HT1080 (cell line): ENCODE results near the gene KDM8. TPM values are rescaled to one million over a fixed set of nuclear protein-coding genes. Genes with fewer than 3 reads are reported as not detected.

Experiments used
- DNase-seq: peaks from one replicate; pipeline ENCODE4 v3.0.0-alpha.2; 2015; ENCODE audit warnings: low read depth
- polyA plus RNA-seq, 2 experiments: library from polyadenylated mRNA; depleted of rRNA; stranded (reverse); fragments of >200 nt; gene quantifications; 2 replicates each; pipeline ENCODE4 v1.2.3, GENCODE V29; 2015
- total RNA-seq: library from RNA; depleted of rRNA; stranded (reverse); fragments of >200 nt; shearing (Covaris generic); gene quantifications from 2 replicates; pipeline ENCODE4 v1.2.3, GENCODE V29; 2014; rRNA removed

The KDM8 gene
- total RNA-seq = 4.7 and 6.0 TPM in 2 replicates
- polyA plus RNA-seq (2015; cell fraction: cytosol; rRNA removed) = 3.6 and 3.9 TPM in 2 replicates
- polyA plus RNA-seq (2015; cell fraction: nucleus; rRNA removed) = 8.5 and 10.2 TPM in 2 replicates

DNA sequence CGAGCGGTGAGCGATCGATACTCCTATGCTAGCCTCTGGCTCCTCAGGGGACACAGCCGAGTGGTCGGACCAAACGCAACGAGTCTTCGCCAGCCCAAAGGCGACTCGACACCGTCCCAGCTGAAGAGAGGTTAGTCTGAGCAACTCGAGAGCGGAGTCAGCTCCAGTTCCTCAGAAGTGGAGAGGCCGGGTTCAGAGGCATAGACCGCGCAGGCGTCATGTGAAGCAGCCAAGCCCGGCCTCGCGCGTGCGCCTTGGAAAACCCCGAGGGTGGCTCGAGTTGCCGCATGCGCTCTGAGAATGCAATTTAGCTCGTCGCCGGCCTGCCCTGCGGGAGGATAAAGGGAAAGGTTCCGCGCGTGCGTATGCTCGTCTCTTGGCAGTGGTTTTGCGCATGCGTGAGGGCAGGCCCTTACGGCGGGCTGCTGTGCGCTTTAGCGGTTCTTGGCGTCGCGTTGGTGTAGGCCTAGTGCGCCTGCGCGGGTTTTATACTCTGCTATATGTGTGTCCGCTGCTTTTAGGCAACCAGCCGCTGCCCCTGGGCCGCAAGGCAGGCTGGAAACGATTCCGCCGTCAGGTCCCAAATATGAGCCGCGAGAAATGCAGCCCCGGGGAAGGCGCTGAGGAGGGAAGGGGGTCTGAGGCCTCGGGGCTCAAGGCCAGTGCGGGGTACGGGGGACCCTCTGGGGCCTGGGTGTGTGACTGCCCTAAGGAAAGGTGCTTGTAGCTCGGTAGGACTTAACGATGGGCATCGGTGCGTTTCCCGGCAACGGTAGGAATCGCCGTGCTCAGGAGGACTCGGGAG, at the start of gene KDM8:
Gene KDM8 (plus strand): TSS at position 20 of the 805 bp plus-strand sequence. CDS start 6,598 bp downstream, outside the sequence.
- peak; percentile 98 for DNase-seq

DNA sequence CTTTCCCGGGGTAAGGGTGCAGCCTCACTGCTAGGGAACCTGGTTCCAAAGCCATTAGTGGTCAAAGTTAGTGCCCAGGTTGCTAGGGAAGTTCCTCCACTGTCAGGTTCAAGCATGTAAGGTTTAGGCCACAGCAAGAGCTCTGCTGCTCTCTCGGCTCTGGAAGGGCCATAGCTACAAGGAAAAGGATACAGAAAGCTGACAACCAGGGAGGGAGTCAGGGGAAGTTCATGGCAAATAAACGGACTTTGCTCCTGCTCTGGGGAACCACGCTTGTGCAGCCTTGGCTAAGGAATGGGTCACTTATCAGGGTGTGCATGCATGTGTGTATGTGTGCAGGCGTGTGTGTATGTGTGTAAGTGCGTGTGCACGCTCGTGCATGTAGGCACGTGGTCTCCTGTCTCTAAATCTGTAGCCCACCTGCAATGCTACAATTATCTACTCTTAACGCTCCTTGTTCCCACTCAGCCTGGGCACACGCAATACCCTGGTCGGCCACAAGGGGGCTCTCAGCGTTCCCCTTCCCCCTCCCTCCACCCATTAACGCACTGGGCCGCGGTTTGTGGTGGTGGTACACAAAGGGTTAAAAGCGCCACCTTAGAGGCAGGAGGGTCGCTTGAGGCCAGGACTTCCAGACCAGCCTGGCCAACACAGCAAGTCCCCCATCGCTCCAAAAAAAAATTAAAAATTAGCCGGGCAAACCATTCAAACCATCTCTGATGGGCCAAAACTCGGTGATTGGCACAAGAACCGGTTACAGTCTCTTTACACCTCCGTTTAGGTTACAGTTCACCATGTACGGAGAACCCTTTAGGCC, 48.4 kb upstream of the KDM8 start:
- peak; percentile 31 for DNase-seq

DNA sequence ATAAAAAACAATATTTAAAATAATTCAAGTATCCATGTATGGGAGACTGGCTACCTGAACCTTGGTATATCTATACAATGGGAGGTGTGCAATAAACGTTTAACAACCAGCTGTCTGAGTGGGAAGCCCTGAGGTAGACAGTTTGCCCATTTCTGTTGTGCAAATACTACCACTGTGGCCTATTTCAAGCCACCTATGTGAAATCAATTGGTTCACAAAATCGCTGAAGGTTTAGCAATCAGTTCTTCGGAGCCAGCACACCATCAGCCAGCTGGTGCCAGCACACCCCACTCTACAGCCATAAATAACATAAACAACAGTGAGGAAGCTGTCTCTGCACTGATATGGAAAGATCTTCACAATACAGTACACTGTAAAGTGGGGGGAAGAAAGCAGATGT, 46.7 kb upstream of the KDM8 start:
- no peak for DNase-seq

DNA sequence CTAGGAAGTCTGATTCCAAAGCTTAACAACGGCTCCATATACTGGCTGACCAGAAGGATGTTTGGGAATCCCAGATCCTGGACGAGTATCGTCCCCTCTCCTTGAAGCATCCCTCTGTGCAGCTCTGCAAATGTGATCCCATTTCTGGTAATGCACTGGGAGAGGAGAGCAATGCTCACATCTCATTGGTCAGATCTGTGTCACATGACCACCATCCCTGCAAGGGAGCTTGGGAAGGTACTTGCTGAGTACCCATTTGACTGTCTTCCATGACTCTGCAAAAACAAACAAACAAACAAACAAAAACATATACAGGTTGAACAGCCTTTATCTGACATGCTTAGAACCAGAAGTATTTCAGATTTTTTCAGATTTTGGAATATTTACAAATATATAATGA, 41.9 kb upstream of the KDM8 start:
- DNase-seq = no peak

DNA sequence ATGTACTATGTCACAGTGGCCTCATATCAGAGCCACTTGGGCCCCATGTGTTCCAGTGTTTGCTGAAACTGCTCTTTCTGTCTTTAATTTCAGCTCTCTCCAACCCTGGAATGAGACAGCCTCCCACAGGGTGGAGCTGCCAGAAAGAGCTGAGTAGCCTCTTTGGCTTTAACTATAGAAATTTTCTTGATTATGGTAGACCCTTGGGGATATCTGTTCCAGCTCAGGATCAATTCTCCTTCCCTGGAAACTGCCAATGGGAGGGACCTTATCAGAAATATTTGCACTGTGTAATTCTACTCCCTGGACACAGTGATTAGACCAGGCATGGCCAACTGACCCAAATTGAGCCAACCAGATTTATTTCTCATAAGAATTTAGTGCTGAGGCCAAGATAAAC, 39.0 kb upstream of the KDM8 start:
- DNase-seq = no peak

DNA sequence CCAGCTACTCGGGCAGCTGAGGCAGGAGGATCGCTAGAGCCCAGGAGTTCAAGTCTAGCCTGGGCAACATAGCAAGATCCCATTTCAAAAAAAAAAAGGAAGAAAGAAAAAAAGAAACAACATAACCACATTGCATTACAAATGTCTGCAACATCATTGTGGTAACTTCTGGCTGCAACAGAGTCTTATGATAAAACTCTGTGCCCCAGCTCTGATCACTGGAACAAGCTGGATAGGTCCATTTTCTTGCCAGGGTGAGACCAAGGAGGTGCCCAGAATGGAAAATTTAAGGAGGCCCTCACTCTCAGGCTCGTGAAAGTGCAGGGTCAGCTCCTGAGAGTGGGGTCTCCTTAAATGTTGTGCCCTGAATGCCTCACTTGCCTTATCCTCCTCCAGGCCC, 37.8 kb upstream of the KDM8 start:
- DNase-seq = no peak

DNA sequence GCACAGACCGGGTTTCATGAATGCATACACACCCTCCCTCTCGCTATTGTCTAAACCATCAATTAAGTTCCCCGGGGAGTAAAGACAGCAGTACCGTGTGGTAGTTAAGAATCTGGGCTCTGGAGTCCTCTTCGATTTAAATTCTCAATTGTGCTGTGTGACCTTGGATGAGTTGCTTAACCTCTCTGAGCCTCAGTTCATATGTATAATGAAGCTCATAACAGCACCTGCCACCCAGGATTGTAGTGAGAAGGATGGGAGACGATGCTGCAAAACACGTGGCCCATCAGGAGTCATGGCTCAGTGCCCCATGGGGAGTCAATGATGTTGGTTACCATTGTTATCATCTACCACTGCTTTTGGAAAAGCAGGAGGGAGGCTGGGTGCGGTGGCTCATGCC, 34.5 kb upstream of the KDM8 start:
- no peak for DNase-seq

DNA sequence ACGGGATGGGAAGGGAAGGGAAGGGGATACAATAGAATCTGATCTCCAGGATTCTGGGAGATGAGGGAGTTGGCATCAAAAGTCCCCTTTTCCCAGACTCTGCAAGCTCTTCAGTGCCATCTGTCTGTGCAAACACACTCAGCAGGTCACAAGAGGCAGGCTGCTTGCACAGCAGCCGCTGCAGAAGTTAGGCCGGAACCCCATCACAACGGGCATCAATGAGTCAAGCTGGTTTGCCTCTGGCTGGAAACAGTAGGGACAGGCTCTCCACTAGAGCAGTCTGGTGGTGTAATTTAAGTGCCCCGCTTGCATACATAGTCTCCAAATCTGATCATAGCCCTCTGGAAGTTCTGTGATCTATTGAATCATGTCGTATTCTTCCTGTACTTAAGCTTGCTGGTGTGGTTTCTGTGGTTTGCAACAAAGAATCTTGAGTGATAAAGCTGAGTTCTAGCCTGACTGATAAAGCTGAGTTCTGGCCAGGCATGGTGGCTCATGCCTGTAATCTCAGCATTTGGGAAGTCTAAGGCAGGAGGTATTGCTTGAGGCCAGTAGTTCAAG, 33.7 kb upstream of the KDM8 start:
- peak; percentile 96 for DNase-seq

DNA sequence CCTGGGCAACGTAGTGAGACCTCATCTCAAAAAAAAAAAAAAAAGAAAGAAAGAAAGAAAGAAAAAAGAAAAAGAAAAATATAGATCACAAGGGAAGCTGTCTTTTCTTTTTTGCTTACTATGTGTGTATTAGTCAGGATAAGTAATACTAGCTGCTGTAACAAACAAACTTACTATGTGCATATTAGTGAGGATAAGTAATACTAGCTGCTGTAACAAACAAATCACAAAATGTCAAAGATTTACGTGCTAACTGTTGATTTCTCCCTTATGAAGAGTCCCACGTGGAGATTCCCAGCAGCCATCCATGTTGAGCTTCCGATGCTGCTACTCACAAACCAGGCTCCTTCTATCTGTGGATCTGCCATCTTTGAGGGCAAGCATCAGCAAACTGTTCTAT, 31.7 kb upstream of the KDM8 start:
- no peak for DNase-seq

DNA sequence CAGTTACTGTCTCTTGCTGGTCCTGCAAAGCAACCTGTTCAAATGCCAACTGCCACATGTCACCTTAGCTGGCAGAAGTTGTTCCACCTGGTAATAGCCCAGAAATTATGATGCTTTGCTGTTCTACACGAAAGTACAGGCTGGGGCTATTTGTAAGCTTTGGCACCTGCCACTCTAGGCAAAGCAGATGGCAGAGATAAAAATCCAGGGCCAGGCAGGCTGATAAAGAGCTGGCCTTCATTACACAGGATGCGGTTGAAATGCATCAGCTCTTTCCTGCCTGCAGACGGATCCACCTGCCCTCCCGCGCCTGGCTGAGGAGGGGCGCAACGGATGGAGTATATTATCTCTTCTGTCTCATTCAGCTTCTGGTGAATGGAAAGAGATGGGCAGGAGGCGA, 29.3 kb upstream of the KDM8 start:
- DNase-seq = peak; percentile 32

DNA sequence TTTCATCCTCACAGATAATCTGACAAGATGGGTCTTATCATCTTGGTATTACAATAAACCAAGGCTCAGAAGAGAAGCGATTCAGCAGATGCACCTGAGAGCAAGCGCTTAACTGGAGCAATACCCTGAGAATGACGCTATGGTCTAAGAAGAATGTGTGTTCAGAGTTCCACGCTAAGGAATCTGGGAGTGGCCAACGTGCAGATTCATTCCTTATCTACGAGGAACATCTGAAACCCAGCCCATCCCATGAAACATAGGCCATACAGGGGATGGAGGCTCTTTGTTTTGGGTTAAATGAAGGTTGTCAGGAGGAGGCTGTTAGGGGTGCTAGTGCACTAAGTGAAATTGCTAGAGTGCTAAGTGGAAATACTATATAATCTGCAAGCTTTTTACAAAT, 28.5 kb upstream of the KDM8 start:
- DNase-seq = peak; percentile 13

DNA sequence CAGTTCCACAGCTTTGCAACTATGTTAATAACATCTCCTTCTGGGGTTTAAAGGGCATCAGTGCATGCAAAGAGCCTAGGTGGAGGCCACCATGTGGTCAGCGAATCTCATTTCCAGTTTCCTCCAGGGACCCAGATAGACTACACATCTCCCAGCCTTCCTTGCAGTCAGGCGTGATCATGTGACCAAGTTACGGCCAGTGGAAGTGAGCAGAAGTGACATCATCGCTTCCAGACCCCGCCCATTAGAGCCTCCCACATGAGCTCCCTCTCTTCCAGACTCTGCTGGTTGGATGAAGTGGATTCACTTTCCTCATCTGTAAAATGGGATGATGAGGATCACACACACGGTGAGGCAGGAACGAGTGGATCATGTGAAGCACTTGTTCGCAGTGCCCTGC, 27.4 kb upstream of the KDM8 start:
- no peak for DNase-seq

DNA sequence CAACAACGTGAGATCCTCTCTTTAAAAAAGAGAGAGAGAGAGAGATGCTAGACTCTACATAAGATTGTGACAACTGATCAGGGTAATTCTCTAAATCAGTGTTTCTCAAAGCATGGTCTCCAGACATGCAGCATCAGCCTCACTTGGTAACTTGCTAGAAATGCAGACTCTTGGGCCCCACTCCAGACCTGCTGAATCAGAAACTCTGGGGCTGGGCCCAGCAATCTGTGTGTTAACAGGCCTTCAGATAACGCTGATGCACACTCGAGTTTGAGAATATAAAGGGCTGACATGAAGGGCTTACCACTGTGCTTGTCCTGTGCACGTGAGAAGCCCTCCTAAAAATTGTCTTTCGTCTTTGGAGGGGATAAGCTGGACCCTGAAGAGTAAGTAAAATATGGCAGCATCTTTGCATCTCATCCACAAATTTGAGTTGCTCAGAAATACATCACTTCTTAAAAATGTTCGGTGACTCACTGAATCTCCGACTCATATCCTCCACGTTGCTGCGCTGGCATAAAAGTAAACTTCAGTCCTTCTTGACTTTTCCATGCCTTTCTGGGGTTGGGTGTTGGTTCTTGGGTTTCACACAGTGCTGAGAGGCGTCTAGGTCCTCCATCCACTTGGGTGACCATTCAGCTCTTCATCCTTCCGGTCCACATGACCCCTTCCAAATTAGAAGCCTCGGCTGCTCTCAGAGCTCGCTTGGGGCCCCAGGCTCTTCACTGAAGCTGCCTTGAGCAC, 26.1 kb upstream of the KDM8 start:
- DNase-seq = peak; percentile 84

DNA sequence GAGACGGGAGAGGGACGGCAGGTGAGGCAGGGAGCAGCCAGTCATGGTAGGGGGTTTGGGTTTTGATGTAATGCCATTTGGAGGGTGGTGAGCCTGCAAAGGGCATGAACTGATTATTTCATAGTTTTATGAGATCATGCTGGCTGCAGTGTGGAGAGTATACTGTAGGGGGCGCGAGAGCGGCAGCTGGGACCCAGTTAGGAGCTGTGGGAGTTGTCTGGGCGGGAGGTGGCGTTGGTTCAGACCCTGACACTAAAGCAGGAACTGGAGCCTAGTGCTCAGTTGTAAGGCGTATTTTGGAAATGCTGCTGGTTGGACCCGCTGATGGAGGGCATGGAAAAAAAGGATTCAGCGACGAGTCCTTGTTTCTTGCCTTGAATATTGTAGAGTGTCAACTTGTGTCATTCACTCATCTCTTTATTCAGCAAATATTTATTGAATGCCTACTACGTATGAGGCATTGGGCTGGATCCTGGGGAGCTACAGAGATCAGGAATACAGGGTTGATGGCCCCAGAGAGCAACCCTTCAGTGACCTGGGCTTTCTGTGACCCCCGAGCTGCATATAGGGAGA, 23.7 kb upstream of the KDM8 start:
- DNase-seq = peak; percentile 43

DNA sequence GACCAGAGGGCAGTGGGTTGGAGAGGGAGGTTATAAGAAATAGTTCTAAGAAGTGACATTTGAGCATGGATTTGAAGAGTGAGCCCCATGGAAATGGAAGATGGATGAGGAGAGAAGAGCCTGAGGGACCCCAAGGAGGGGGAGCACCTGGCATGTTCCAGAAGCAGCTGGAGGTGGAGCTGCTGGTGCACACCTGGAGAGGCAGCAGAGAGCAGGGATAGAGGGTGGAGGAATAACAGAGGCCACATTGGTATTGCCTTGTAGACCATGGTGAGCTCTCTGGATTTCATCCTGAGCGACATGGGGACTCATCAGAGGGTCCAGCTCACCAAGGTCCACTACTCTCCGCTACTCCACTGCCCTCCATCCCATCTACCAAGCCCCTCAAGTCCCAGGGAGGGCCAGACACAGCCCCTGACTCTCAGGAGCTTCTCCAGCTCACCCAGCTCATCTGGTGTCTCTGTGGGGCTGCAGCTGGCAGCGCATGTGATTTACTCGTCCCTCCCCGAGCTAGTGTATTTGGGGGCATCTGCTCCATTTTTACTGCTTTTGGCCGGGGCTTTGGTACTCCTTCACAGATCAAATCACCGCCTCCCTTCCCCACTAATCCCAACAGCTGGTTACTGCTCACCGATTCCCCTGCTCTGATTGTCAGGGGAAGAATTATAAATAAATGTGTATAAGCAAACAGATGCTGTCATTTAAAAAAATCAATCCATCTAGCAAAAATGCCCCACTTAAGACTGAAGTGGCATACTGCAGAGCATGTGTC, 22.1 kb upstream of the KDM8 start:
- no peak for DNase-seq

DNA sequence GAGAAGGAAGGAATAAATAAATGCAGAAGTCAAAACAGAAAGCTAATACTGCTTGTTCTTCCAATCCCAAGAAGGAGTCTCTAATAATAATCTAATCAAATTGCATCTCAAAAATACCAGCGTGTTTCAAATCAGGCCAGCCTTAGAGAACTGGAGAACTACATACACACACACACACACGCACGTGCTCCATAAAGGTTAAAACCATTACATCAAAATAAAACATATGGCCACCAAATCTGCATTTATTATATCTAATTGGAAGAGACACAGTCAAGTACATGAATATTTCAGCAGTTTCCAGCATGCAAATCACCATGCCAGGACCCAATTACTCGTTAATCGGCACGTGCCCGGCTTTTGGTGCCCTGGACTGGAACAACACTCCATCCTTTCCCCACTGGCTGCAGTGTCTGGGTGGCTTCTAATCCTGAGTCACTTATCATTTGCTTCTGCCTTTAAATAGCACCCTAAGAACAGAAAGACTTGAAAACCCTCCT, 20.4 kb upstream of the KDM8 start:
- DNase-seq = no peak

DNA sequence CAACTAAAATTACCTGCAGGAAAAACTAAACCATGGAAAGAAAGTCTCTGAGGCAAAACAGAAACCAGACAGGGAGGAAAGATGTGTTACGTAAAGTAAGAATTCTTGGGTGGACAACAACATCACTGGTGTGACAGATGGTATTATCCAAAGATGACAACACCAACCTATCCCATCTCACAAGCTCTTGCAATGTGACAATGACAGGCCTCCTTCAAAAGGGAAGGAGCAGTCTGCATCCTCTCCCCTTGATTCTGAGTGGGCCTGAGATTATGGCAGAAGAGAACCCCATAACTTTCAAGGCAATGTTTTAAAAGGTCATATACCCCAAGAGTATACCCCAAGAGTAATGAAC, 17.6 kb upstream of the KDM8 start:
- DNase-seq = no peak

DNA sequence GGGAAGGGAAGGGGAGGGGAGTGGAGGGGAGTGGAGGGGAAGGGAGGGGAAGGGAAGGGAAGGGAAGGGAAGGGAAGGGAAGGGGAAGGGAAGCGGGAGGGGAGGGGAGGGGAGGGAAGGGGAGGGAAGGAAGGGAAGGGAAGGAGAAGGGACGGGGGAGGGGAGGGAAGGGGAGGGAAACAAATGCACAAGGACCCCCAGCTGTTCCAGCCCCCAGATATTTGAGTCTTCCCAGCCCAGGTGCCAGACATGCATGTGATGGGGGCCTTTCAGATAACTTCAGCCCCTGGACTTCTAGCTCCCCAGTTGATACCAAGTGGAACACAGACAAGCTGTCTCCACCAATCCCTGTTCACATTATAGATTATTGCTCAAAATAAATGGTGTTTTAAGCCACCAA, 14.7 kb upstream of the KDM8 start:
- no peak for DNase-seq

DNA sequence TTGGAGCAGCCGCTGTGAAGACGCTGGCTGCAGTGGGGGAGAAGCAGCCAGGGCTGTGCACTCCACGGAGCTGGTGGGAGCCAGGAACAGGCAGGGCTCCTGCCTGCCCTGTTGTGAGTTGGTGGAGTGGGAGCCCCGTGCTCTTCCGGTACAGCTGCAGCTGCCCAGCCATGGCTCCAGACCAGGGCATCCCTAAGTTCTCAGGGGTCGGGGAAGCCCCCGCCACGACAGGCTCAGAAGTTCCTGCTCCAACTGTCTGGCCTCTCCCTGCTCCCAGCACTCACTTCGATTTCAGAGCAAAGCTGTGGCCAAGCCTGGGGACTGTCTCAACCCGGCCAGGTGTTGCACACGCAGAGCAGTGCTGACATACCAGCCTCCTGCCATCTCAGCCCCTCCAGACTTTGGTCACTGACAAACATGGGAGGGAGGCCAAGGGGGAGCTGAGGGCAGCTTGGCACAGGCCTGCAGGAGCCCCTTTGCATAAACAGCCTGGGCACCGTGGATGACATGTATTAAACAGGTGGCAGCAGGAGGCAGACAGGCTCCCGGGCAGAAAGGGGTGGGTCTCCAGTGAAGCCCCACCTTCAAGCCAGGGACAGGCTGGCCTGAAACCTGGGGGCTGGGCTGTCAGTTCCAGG, 13.9 kb upstream of the KDM8 start:
- DNase-seq = no peak
